Panc1 (cell line): ENCODE data around the gene CREB5. TPM values are rescaled to one million over a fixed set of nuclear protein-coding genes. Genes with fewer than 3 reads are reported as not detected.

Experiments
- ATAC-seq: fragments of 200-7000 bp; cut with Tn5 transposase; 2 replicates; pipeline ENCODE4 v1.9.1; 2020; ENCODE audit warnings: mild to moderate bottlenecking, moderate library complexity
- BruUV-seq: library from RNA; stranded (reverse); fragments of 400-500 nt; replicated peaks from 2 replicates; lab custom pipeline; 2021; lab: Mats Ljungman, UMichigan
- CTCF ChIA-PET: fragments of 300-600 bp; sonication (Branson Sonifier 250); formaldehyde crosslinking; loops from one replicate; lab custom pipeline; 2022; ENCODE audit warnings: antibody characterized with exemption; lab: Charles Lee
- POLR2A ChIA-PET: fragments of 300-600 bp; sonication (Branson Sonifier 250); formaldehyde crosslinking; loops from one replicate; lab custom pipeline; 2022; ENCODE audit warnings: antibody characterized with exemption; lab: Charles Lee
- DNase-seq: peaks from one replicate; pipeline ENCODE4 v3.0.0-alpha.2; 2010; ENCODE audit warnings: low read depth, low spot score
- H3K27ac ChIP-seq: 2 replicates; pipeline ENCODE4 v1.5.1; 2011; ENCODE audit warnings: mild to moderate bottlenecking, low read length, inconsistent platforms
- H3K27me3 ChIP-seq: fragments of 200-500 bp; sonication (Bioruptor generic); 2 replicates; pipeline ENCODE4 v1.6.0; 2014; ENCODE audit warnings: low read length, inconsistent platforms; ENCODE audit not compliant: control insufficient read depth, insufficient read depth
- H3K36me3 ChIP-seq: fragments of 200-500 bp; sonication (Bioruptor generic); 2 replicates; pipeline ENCODE4 v1.5.1; 2014; ENCODE audit warnings: inconsistent platforms, mild to moderate bottlenecking, low read length, moderate library complexity; ENCODE audit not compliant: control insufficient read depth, insufficient read depth
- H3K4me1 ChIP-seq: 2 replicates; pipeline ENCODE4 v1.5.1; 2011; ENCODE audit warnings: inconsistent platforms, mild to moderate bottlenecking, low read length, moderate library complexity; ENCODE audit not compliant: control insufficient read depth, insufficient read depth
- H3K4me3 ChIP-seq, 2 experiments: 2 replicates each; pipeline ENCODE4 v1.5.1; 2011 to 2012; ENCODE audit warnings: low read depth in 2 of 2, low read length in 2 of 2, mild to moderate bottlenecking in 2 of 2, inconsistent platforms in 1 of 2, moderate library complexity in 1 of 2
- H3K9me3 ChIP-seq: fragments of 200-500 bp; sonication (Bioruptor generic); 2 replicates; pipeline ENCODE4 v1.5.1; 2014; ENCODE audit warnings: low read depth, mild to moderate bottlenecking, inconsistent platforms, low read length, moderate library complexity; ENCODE audit not compliant: control insufficient read depth, insufficient read depth
- CTCF ChIP-seq: fragments of 450-650 bp; IDR thresholded peaks from 2 replicates; pipeline ENCODE4 v1.5.1; 2017; ENCODE audit warnings: mild to moderate bottlenecking
- POLR2AphosphoS5 ChIP-seq: IDR thresholded peaks from 2 replicates; pipeline ENCODE4 v1.6.1; 2012; ENCODE audit warnings: mild to moderate bottlenecking, low read depth, low read length, moderate library complexity
- REST ChIP-seq, 2 experiments: IDR thresholded peaks; 2 replicates each; pipeline ENCODE4 v1.6.1; 2011 to 2012; ENCODE audit warnings: low read depth in 2 of 2, control low read depth in 1 of 2, low read length in 1 of 2, mild to moderate bottlenecking in 1 of 2, moderate library complexity in 1 of 2; ENCODE audit not compliant: insufficient read depth in 1 of 2
- SIN3A ChIP-seq: IDR thresholded peaks from 2 replicates; pipeline ENCODE4 v1.6.1; 2012; ENCODE audit warnings: low read depth, mild to moderate bottlenecking, low read length, moderate library complexity, borderline replicate concordance; ENCODE audit not compliant: insufficient read depth
- TCF7L2 ChIP-seq: IDR thresholded peaks from 2 replicates; pipeline ENCODE4 v1.6.1; 2011; ENCODE audit warnings: mild to moderate bottlenecking, low read depth, low read length, inconsistent platforms
- in situ Hi-C: cut with HindIII; loops from 2 replicates; pipeline ENCODE4 v1.10.0; 2016; ENCODE audit warnings: low sequenced_read_pairs, low pct_unique_long_range_greater_than_20kb
- intact Hi-C: fragments of 100-400 bp; cut with micrococcal nuclease; formaldehyde crosslinking; loops from one replicate; pipeline ENCODE4 v1.10.0; 2022; ENCODE audit not compliant: unreplicated experiment
- total RNA-seq: library from RNA; stranded (reverse); gene quantifications from one replicate; pipeline ENCODE4 v1.2.1, GENCODE V29; 2021; ENCODE audit not compliant: unreplicated experiment

Gene CREB5
- total RNA-seq, 1 experiment from 2014 or later = 3.1 TPM

GRCh38 chr7:28417321-28417940 lies 5.1 kb downstream of the CREB5 start:
- H3K4me1 ChIP-seq = no peaks in the 10 kb centered on the region
- TF ChIP-seq POLR2AphosphoS5 (no peak), REST (IDR thresholded peaks at IDR 0.05; ENCODE audit: insufficient read depth in 1 of 2, low read depth in 2 of 2, low read length in 1 of 2) (no peak), TCF7L2 (no peak), CTCF (no peak), SIN3A (no peak)
- no TSS peak for BruUV-seq
- no peaks in the 10 kb centered on the region for H3K36me3 ChIP-seq
- no peak overlapping the region for H3K4me3 ChIP-seq
- H3K27ac ChIP-seq = no peak overlapping the region
- intact Hi-C loops = no loop called here
- CTCF ChIA-PET = no interaction called here
- DNase-seq = no peak
- no peak for ATAC-seq
- no peaks in the 10 kb centered on the region for H3K9me3 ChIP-seq
- in situ Hi-C loops = no loop called here
- H3K27me3 ChIP-seq = peaks cover 50% of the 10 kb centered on the region
- POLR2A ChIA-PET = interaction anchor here (0.7 kb wide), 1 partner anchor 374 kb away, joined by 3 read pairs; no protein-coding TSS in a partner anchor

- TF ChIP-seq REST (IDR thresholded peaks at IDR 0.05; ENCODE audit: insufficient read depth in 1 of 2, low read depth in 2 of 2, low read length in 1 of 2) = no peak
- TF ChIP-seq TCF7L2 = no peak
- no peak for TF ChIP-seq CTCF
- TF ChIP-seq POLR2AphosphoS5 = no peak
- no peak for TF ChIP-seq SIN3A
- Histone ChIP-seq H3K4me3 (no peak overlapping the region), H3K9me3 (no peaks in the 10 kb centered on the region), H3K27me3 (peaks cover 42% of the 10 kb centered on the region), H3K4me1 (no peaks in the 10 kb centered on the region), H3K36me3 (no peaks in the 10 kb centered on the region), H3K27ac (no peak overlapping the region)
- in situ Hi-C loops = no loop called here
- ATAC-seq (no peak), DNase-seq (no peak)
- BruUV-seq = no TSS peak
- intact Hi-C loops = no loop called here
- ChIA-PET POLR2A (no interaction called here), CTCF (no interaction called here)
These were observed 6.0 kb downstream of the CREB5 start for GRCh38 chr7:28418311-28418710.
